H54 (cell line): ENCODE data around the gene ABCA4.
A peak's percentile ranks its signal among the peaks of the same experiment; 100 is the strongest.

ENCODE experiments used
- DNase-seq: peaks from one replicate; pipeline ENCODE4 v3.0.0; 2011; ENCODE audit warnings: low spot score, mixed read lengths; ENCODE audit not compliant: insufficient read length
- FAIRE-seq: peaks from 3 replicates; lab custom pipeline; 2011; peaks lifted over from hg19 to GRCh38; lab: Jason Lieb, UNC
- POLR2A ChIP-seq: IDR thresholded peaks from 2 replicates; pipeline ENCODE4 v1.6.1; 2011; ENCODE audit warnings: low read depth, mild to moderate bottlenecking, low read length

ABCA4 gene

GRCh38 chr1:94093996-94094395 lies 27.0 kb downstream of the ABCA4 start:
- DNase-seq (no peak), FAIRE-seq (no peak)
- TF ChIP-seq POLR2A, result no peak

- FAIRE-seq, result no peak
- no peak for DNase-seq
- no peak for TF ChIP-seq POLR2A
These were observed 27.6 kb downstream of the ABCA4 start for GRCh38 chr1:94093396-94093795.

- FAIRE-seq (no peak), DNase-seq (no peak)
- TF ChIP-seq POLR2A, result no peak
These were observed 28.7 kb downstream of the ABCA4 start for GRCh38 chr1:94092210-94092613.

GRCh38 chr1:94090761-94091160 lies 30.2 kb downstream of the ABCA4 start:
- TF ChIP-seq POLR2A, result no peak
- DNase-seq, result no peak
- FAIRE-seq, result no peak

- DNase-seq (no peak), FAIRE-seq (no peak)
- no peak for TF ChIP-seq POLR2A
These were observed 33.8 kb downstream of the ABCA4 start for GRCh38 chr1:94087193-94087592.

- DNase-seq (no peak), FAIRE-seq (no peak)
- no peak for TF ChIP-seq POLR2A
These were observed 36.4 kb downstream of the ABCA4 start for GRCh38 chr1:94084547-94084946.

GRCh38 chr1:94084085-94084484 lies 36.9 kb downstream of the ABCA4 start:
- no peak for TF ChIP-seq POLR2A
- FAIRE-seq (no peak), DNase-seq (no peak)

- FAIRE-seq, result no peak
- TF ChIP-seq POLR2A, result no peak
- DNase-seq, result no peak
These were observed 37.3 kb downstream of the ABCA4 start for GRCh38 chr1:94083681-94084080.

- DNase-seq, result no peak
These were observed 39.2 kb downstream of the ABCA4 start for GRCh38 chr1:94081566-94082344.

GRCh38 chr1:94079989-94080388 lies 41.0 kb downstream of the ABCA4 start:
- DNase-seq, result no peak
- no peak for TF ChIP-seq POLR2A
- no peak for FAIRE-seq

More at GRCh38 chr1:94081566-94082344, 39.2 kb downstream of the ABCA4 start:
- peak; percentile 69 for FAIRE-seq
- TF ChIP-seq POLR2A, result no peak

- FAIRE-seq (no peak), DNase-seq (no peak)
- TF ChIP-seq POLR2A, result no peak
These were observed 41.6 kb downstream of the ABCA4 start for GRCh38 chr1:94079080-94079940.

- no peak for DNase-seq
- no peak for TF ChIP-seq POLR2A
- no peak for FAIRE-seq
These were observed 48.0 kb downstream of the ABCA4 start for GRCh38 chr1:94072840-94073522.

GRCh38 chr1:94071976-94072375 lies 49.0 kb downstream of the ABCA4 start:
- TF ChIP-seq POLR2A, result no peak
- DNase-seq, result no peak
- FAIRE-seq, result no peak

GRCh38 chr1:94071391-94071790 lies 49.6 kb downstream of the ABCA4 start:
- no peak for TF ChIP-seq POLR2A
- FAIRE-seq, result no peak
- DNase-seq, result no peak

- FAIRE-seq, result no peak
- TF ChIP-seq POLR2A, result no peak
These were observed 50.1 kb downstream of the ABCA4 start for GRCh38 chr1:94070865-94071264.

More at GRCh38 chr1:94070865-94071264, 50.1 kb downstream of the ABCA4 start:
- DNase-seq, result no peak
